Suprapubic skin (tissue), 4 donors: ENCODE measurements around the gene ADAMTS12. TPM values are rescaled to one million over a fixed set of nuclear protein-coding genes. Genes with fewer than 3 reads are reported as not detected.

Source experiments
- DNase-seq, 2 donors: peaks; one replicate each; pipeline ENCODE4 v3.0.0-alpha.2; 2019; ENCODE audit warnings: low spot score in 2 of 2
- H3K27ac ChIP-seq: fragments of 200-600 bp; sonication (generic); one replicate; pipeline ENCODE4 v1.5.1; 2019
- H3K27me3 ChIP-seq: fragments of 200-600 bp; sonication (generic); one replicate; pipeline ENCODE4 v1.5.1; 2019
- H3K36me3 ChIP-seq: fragments of 200-600 bp; sonication (generic); one replicate; pipeline ENCODE4 v1.5.1; 2019
- H3K4me1 ChIP-seq: fragments of 200-600 bp; sonication (generic); one replicate; pipeline ENCODE4 v1.5.1; 2019
- H3K4me3 ChIP-seq: fragments of 200-600 bp; sonication (generic); one replicate; pipeline ENCODE4 v1.5.1; 2019; ENCODE audit warnings: mild to moderate bottlenecking
- H3K9me3 ChIP-seq: fragments of 200-600 bp; sonication (generic); one replicate; pipeline ENCODE4 v1.5.1; 2019
- POLR2AphosphoS5 ChIP-seq, 3 donors: sonication (generic); formaldehyde crosslinking; IDR thresholded peaks; one replicate each; pipeline ENCODE4 v1.6.1; 2017; ENCODE audit warnings: antibody characterized with exemption in 3 of 3
- WGBS: methylation state at CpG from one replicate; pipeline ENCODE4 v1.1.5; 2018; 5-methylcytosine and 5-hydroxymethylcytosine counted together
- total RNA-seq, 4 donors: library from RNA; depleted of rRNA; stranded (reverse); fragments of >200 nt; gene quantifications; one replicate each; pipeline ENCODE4 v1.1.0, GENCODE V29; 2016

Gene ADAMTS12
- total RNA-seq, 4 donors from 2014 or later: 0.26 to 1.3 (median 0.57) TPM

DNA sequence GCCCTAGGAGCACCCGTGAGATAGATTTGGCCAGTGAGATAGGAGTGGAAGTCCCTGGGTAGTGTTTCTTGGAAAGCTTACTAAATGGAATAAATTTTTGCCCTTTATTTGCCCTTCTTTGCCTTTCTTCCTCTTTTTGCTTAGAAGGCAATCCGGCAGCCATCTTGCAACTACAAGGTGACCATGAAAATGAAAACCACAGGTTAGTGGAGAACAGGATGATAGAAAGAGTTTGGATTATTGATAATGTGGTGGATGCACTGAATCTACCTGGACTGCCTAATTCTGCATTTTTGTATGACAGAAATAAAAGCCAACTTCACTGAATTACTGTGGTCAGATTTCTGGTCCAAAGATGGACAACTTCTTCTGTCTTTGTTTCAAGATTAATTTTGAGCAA is 417.8 kb downstream of the ADAMTS12 start:
- no peaks in the 10 kb centered on the region for H3K4me1 ChIP-seq
- H3K27ac ChIP-seq: no peak overlapping the region
- no peaks in the 10 kb centered on the region for H3K27me3 ChIP-seq
- WGBS: 93% methylated on average over 2 of the region's 2 CpGs
- no peak overlapping the region for H3K4me3 ChIP-seq
- peaks cover 54% of the 10 kb centered on the region for H3K36me3 ChIP-seq
- TF ChIP-seq POLR2AphosphoS5 (IDR thresholded peaks at IDR 0.05): no peak
- no peak for DNase-seq
- H3K9me3 ChIP-seq: no peaks in the 10 kb centered on the region

Other genes with a start within 250 kb of the ADAMTS12 start
- not detected for gene RXFP3, start 44.4 kb upstream of the ADAMTS12 start, total RNA-seq
- 1 to 10 TPM; 1.2 to 7.6 (median 1.9) TPM for gene SLC45A2, start 92.7 kb upstream of the ADAMTS12 start, total RNA-seq
- 10 to 100 TPM in 3 of 4 donors, 1 to 10 TPM in 1; 9.1 to 14.3 (median 11.5) TPM for gene AMACR, start 116.1 kb upstream of the ADAMTS12 start, total RNA-seq
- gene C1QTNF3, start 151.2 kb upstream of the ADAMTS12 start, total RNA-seq: 10 to 100 TPM in 2 of 4 donors, 1 to 10 TPM in 2; 5.9 to 30.1 (median 8.7) TPM